ACC112 (cell line): ENCODE measurements around the gene TGM2.
A peak's percentile ranks its signal among the peaks of the same experiment; 100 is the strongest.

Experiments
- H2AFZ ChIP-seq: fragments of 200-600 bp; sonication (generic); one replicate; pipeline ENCODE4 v1.6.0; 2017; ENCODE audit warnings: antibody characterized with exemption, low read length; ENCODE audit not compliant: unreplicated experiment
- H3K27ac ChIP-seq: fragments of 200-600 bp; sonication (generic); 2 replicates; pipeline ENCODE4 v1.5.1; 2014; ENCODE audit warnings: low read depth, mild to moderate bottlenecking, antibody characterized with exemption, low read length, moderate library complexity
- H3K27me3 ChIP-seq: fragments of 200-600 bp; sonication (generic); 2 replicates; pipeline ENCODE4 v1.6.1; 2014; ENCODE audit warnings: mild to moderate bottlenecking, antibody characterized with exemption, low read length, moderate library complexity, mixed read lengths; ENCODE audit not compliant: insufficient read depth
- H3K36me3 ChIP-seq: fragments of 200-600 bp; sonication (generic); 2 replicates; pipeline ENCODE4 v1.6.1; 2016; ENCODE audit warnings: mild to moderate bottlenecking, antibody characterized with exemption, low read length, moderate library complexity, mixed read lengths; ENCODE audit not compliant: insufficient read depth
- H3K4me1 ChIP-seq: fragments of 200-600 bp; sonication (generic); one replicate; pipeline ENCODE4 v1.6.1; 2016; ENCODE audit warnings: low read length, mixed read lengths; ENCODE audit not compliant: insufficient read depth, unreplicated experiment, control insufficient read depth
- H3K4me3 ChIP-seq: fragments of 200-600 bp; sonication (generic); 2 replicates; pipeline ENCODE4 v1.5.1; 2014; ENCODE audit warnings: mild to moderate bottlenecking, low read depth, low read length
- H3K79me2 ChIP-seq: fragments of 200-600 bp; sonication (generic); one replicate; pipeline ENCODE4 v1.6.0; 2016; ENCODE audit warnings: low read length; ENCODE audit not compliant: control insufficient read depth, unreplicated experiment, insufficient read depth

The TGM2 gene

GRCh38 chr20:38165089-38165965 is at the start of gene TGM2:
TGM2 (minus strand) TSS chr20:38165270; CDS start chr20:38165198, 72 bp downstream.
- no peak within 1 kb of the TSS for H3K27ac ChIP-seq
- peaks cover 24% of the 10 kb centered on the region for H3K4me1 ChIP-seq
- no peaks in the 10 kb centered on the region for H3K36me3 ChIP-seq
- H3K4me3 ChIP-seq, result peak within 1 kb of the TSS; percentile 42
- H3K79me2 ChIP-seq, result no peaks in the 10 kb centered on the region
- H2AFZ ChIP-seq, result no peak within 1 kb of the TSS
- no peaks in the 10 kb centered on the region for H3K27me3 ChIP-seq

GRCh38 chr20:38214256-38215193 is 49.5 kb upstream of the TGM2 start:
- peaks cover 39% of the 10 kb centered on the region for H3K4me1 ChIP-seq
- no peaks in the 10 kb centered on the region for H3K36me3 ChIP-seq
- H3K4me3 ChIP-seq, result no peak overlapping the region
- H2AFZ ChIP-seq, result no peak overlapping the region
- no peaks in the 10 kb centered on the region for H3K79me2 ChIP-seq
- no peak overlapping the region for H3K27ac ChIP-seq
- H3K27me3 ChIP-seq, result no peaks in the 10 kb centered on the region

- H3K4me3 ChIP-seq, result no peak overlapping the region
- H2AFZ ChIP-seq, result no peak overlapping the region
- H3K4me1 ChIP-seq, result peaks cover 41% of the 10 kb centered on the region
- no peaks in the 10 kb centered on the region for H3K36me3 ChIP-seq
- no peaks in the 10 kb centered on the region for H3K27me3 ChIP-seq
- no peaks in the 10 kb centered on the region for H3K79me2 ChIP-seq
- H3K27ac ChIP-seq, result no peak overlapping the region
These were observed 48.5 kb upstream of the TGM2 start for GRCh38 chr20:38213607-38213940.

GRCh38 chr20:38212806-38213606 is 47.9 kb upstream of the TGM2 start:
- Histone ChIP-seq H2AFZ (no peak overlapping the region), H3K4me1 (peaks cover 35% of the 10 kb centered on the region), H3K79me2 (no peaks in the 10 kb centered on the region), H3K27me3 (no peaks in the 10 kb centered on the region), H3K27ac (no peak overlapping the region), H3K4me3 (no peak overlapping the region), H3K36me3 (no peaks in the 10 kb centered on the region)

GRCh38 chr20:38211200-38212097 is 46.4 kb upstream of the TGM2 start:
- H3K36me3 ChIP-seq, result no peaks in the 10 kb centered on the region
- no peak overlapping the region for H3K4me3 ChIP-seq
- no peaks in the 10 kb centered on the region for H3K27me3 ChIP-seq
- H2AFZ ChIP-seq, result no peak overlapping the region
- no peak overlapping the region for H3K27ac ChIP-seq
- H3K4me1 ChIP-seq, result peaks cover 24% of the 10 kb centered on the region
- H3K79me2 ChIP-seq, result no peaks in the 10 kb centered on the region

GRCh38 chr20:38210741-38211140 is 45.7 kb upstream of the TGM2 start:
- Histone ChIP-seq H3K79me2 (no peaks in the 10 kb centered on the region), H3K4me1 (peaks cover 24% of the 10 kb centered on the region), H3K27me3 (no peaks in the 10 kb centered on the region), H3K36me3 (no peaks in the 10 kb centered on the region), H2AFZ (no peak overlapping the region), H3K4me3 (no peak overlapping the region), H3K27ac (no peak overlapping the region)

- Histone ChIP-seq H3K27me3 (no peaks in the 10 kb centered on the region), H3K4me1 (peaks cover 24% of the 10 kb centered on the region), H3K27ac (no peak overlapping the region), H3K36me3 (no peaks in the 10 kb centered on the region), H3K4me3 (no peak overlapping the region), H2AFZ (no peak overlapping the region), H3K79me2 (no peaks in the 10 kb centered on the region)
These were observed 44.8 kb upstream of the TGM2 start for GRCh38 chr20:38209736-38210405.

GRCh38 chr20:38209054-38209675 is 44.1 kb upstream of the TGM2 start:
- Histone ChIP-seq H3K4me1 (peaks cover 24% of the 10 kb centered on the region), H3K27me3 (no peaks in the 10 kb centered on the region), H3K36me3 (no peaks in the 10 kb centered on the region), H3K4me3 (no peak overlapping the region), H3K27ac (no peak overlapping the region), H3K79me2 (no peaks in the 10 kb centered on the region), H2AFZ (no peak overlapping the region)

GRCh38 chr20:38208523-38208922 is 43.5 kb upstream of the TGM2 start:
- peaks cover 24% of the 10 kb centered on the region for H3K4me1 ChIP-seq
- no peak overlapping the region for H3K4me3 ChIP-seq
- no peak overlapping the region for H2AFZ ChIP-seq
- H3K27ac ChIP-seq, result no peak overlapping the region
- no peaks in the 10 kb centered on the region for H3K36me3 ChIP-seq
- H3K27me3 ChIP-seq, result no peaks in the 10 kb centered on the region
- H3K79me2 ChIP-seq, result no peaks in the 10 kb centered on the region
